Esophagus mucosa (tissue), 1 donor: ENCODE measurements around the gene CACNA1C. TPM values are rescaled to one million over a fixed set of nuclear protein-coding genes. Genes with fewer than 3 reads are reported as not detected.
"Not testable (repeated sequence)": the region's sequence is repeated elsewhere in the genome, so short reads cannot be mapped to it uniquely, and the experiment has no call there.

Experiments
- ATAC-seq: fragments of 200-7000 bp; cut with Tn5 transposase; one replicate; pipeline ENCODE4 v1.9.1; 2020
- total RNA-seq: library from RNA; stranded (reverse); gene quantifications from one replicate; pipeline ENCODE4 v1.2.4, GENCODE V29; 2023
- donor health status: DM: yes; HTN: yes; CAD: no.

CACNA1C gene
- total RNA-seq, 1 donor from 2014 or later, result 1.1 TPM

- ATAC-seq, result no peak
Observed at GRCh38 chr12:2710701-2711100, 657.9 kb downstream of the CACNA1C start.

GRCh38 chr12:2719392-2719791, 666.6 kb downstream of the CACNA1C start:
- no peak for ATAC-seq

GRCh38 chr12:2722806-2723205, 670.0 kb downstream of the CACNA1C start:
- ATAC-seq, result no peak

- no peak for ATAC-seq
Observed at GRCh38 chr12:2732290-2732689, 679.5 kb downstream of the CACNA1C start.

- no peak for ATAC-seq
Observed at GRCh38 chr12:2733493-2734355, 680.9 kb downstream of the CACNA1C start.

- ATAC-seq, result no peak
Observed at GRCh38 chr12:2735432-2735831, 682.6 kb downstream of the CACNA1C start.

GRCh38 chr12:2737656-2738241, 685.0 kb downstream of the CACNA1C start:
- ATAC-seq, result no peak

- no peak for ATAC-seq
Observed at GRCh38 chr12:2739069-2739468, 686.3 kb downstream of the CACNA1C start.

- ATAC-seq, result no peak
Observed at GRCh38 chr12:2739832-2740641, 687.2 kb downstream of the CACNA1C start.

GRCh38 chr12:2742037-2742436, 689.2 kb downstream of the CACNA1C start:
- ATAC-seq, result not testable (repeated sequence)

- no peak for ATAC-seq
Observed at GRCh38 chr12:2743478-2743877, 690.7 kb downstream of the CACNA1C start.

- ATAC-seq, result no peak
Observed at GRCh38 chr12:2745655-2746054, 692.9 kb downstream of the CACNA1C start.

Other genes with a start within 250 kb of the CACNA1C start
- gene LRTM2, start 232.4 kb upstream of the CACNA1C start, total RNA-seq, result not detected
- 1.1 TPM for gene CACNA2D4, start 134.3 kb upstream of the CACNA1C start, total RNA-seq
- 5.2 TPM for gene DCP1B, start 48.5 kb upstream of the CACNA1C start, total RNA-seq